Fibroblast of lung (primary cell): Measurements from ENCODE around the gene SLC39A9.

Experiments used
- CTCF ChIP-seq, 2 donors: IDR thresholded peaks in 1 of 2; conservative IDR thresholded peaks in 1 of 2; 1 replicate in 1 of 2; 2 replicates in 1 of 2; pipeline ENCODE4 v1.5.1; 2011 to 2012; ENCODE audit warnings: low read length in 2 of 2, control low read depth in 1 of 2, inconsistent platforms in 1 of 2, low read depth in 1 of 2, mild to moderate bottlenecking in 1 of 2
- EZH2 ChIP-seq: IDR thresholded peaks from 2 replicates; pipeline ENCODE4 v1.5.1; 2012; ENCODE audit warnings: low read length, control low read depth, mild to moderate bottlenecking; ENCODE audit errors: missing control alignments

- TF ChIP-seq CTCF (conservative IDR thresholded peaks at IDR 0.05 in 1 of 2, IDR thresholded peaks at IDR 0.05 in 1 of 2; ENCODE audit: low read depth in 1 of 2, low read length in 2 of 2) = no peak
- TF ChIP-seq EZH2 = no peak
Observed at GRCh38 chr14:69459122-69459521, 60.6 kb downstream of the SLC39A9 start.
